Mucosa of rectum (tissue), 2 donors: Measurements from ENCODE around the gene CRYL1.

ENCODE experiments used
- H3K27ac ChIP-seq, 2 donors: one replicate each; pipeline ENCODE4 v1.7.0; 2013; ENCODE audit warnings: inconsistent platforms in 2 of 2, low read depth in 2 of 2, low read length in 2 of 2
- H3K27me3 ChIP-seq, 2 donors: one replicate each; pipeline ENCODE4 v1.7.0; 2013; ENCODE audit warnings: low read length in 2 of 2; ENCODE audit not compliant: control insufficient read depth in 2 of 2, insufficient read depth in 2 of 2
- H3K36me3 ChIP-seq, 2 donors: one replicate each; pipeline ENCODE4 v1.7.0; 2013; ENCODE audit warnings: low read length in 2 of 2; ENCODE audit not compliant: control insufficient read depth in 2 of 2, insufficient read depth in 2 of 2
- H3K4me1 ChIP-seq, 2 donors: one replicate each; pipeline ENCODE4 v1.7.0; 2013; ENCODE audit warnings: low read length in 2 of 2, mild to moderate bottlenecking in 1 of 2; ENCODE audit not compliant: control insufficient read depth in 2 of 2, insufficient read depth in 2 of 2
- H3K4me3 ChIP-seq, 2 donors: one replicate each; pipeline ENCODE4 v1.7.0; 2013; ENCODE audit warnings: low read length in 2 of 2
- H3K9ac ChIP-seq, 2 donors: one replicate each; pipeline ENCODE4 v1.7.0; 2013; ENCODE audit warnings: low read length in 2 of 2, low read depth in 1 of 2, mild to moderate bottlenecking in 1 of 2
- H3K9me3 ChIP-seq, 2 donors: one replicate each; pipeline ENCODE4 v1.7.0; 2013; ENCODE audit warnings: low read length in 2 of 2; ENCODE audit not compliant: control insufficient read depth in 2 of 2
- donor health status: healthy.
- donor health status: Normal muscosa, but diverticular disease.

CRYL1 gene

GRCh38 chr13:20525601-20526544, at the start of gene CRYL1:
Gene CRYL1, minus strand, starts transcription at chr13:20525857. Its CDS starts 63 bp downstream, at chr13:20525794.
- Histone ChIP-seq H3K27me3 (no peaks in the 10 kb centered on the region), H3K9ac (peak within 1 kb of the TSS; percentile 88 to 93), H3K36me3 (no peaks in the 10 kb centered on the region), H3K4me3 (peak within 1 kb of the TSS; percentile 90 to 95), H3K9me3 (no peaks in the 10 kb centered on the region), H3K27ac (peak within 1 kb of the TSS; percentile 93 to 94), H3K4me1 (peaks cover 8 to 18% of the 10 kb centered on the region in 2 donors)

GRCh38 chr13:20573636-20574035, 48.0 kb upstream of the CRYL1 start:
- H3K9me3 ChIP-seq: no peaks in the 10 kb centered on the region
- H3K4me3 ChIP-seq: no peak overlapping the region
- no peaks in the 10 kb centered on the region for H3K4me1 ChIP-seq
- H3K27me3 ChIP-seq: no peaks in the 10 kb centered on the region
- no peak overlapping the region for H3K27ac ChIP-seq
- peaks cover 5 to 9% of the 10 kb centered on the region in 2 donors for H3K36me3 ChIP-seq
- no peak overlapping the region for H3K9ac ChIP-seq

GRCh38 chr13:20573186-20573585, 47.5 kb upstream of the CRYL1 start:
- Histone ChIP-seq H3K27ac (no peak overlapping the region), H3K4me3 (no peak overlapping the region), H3K9me3 (no peaks in the 10 kb centered on the region), H3K27me3 (no peaks in the 10 kb centered on the region), H3K4me1 (peaks cover 0 to 2% of the 10 kb centered on the region in 2 donors), H3K36me3 (peaks cover 4 to 5% of the 10 kb centered on the region in 2 donors), H3K9ac (no peak overlapping the region)

GRCh38 chr13:20571676-20572075, 46.0 kb upstream of the CRYL1 start:
- no peaks in the 10 kb centered on the region for H3K27me3 ChIP-seq
- H3K4me1 ChIP-seq: peaks cover 5 to 9% of the 10 kb centered on the region in 2 donors
- no peaks in the 10 kb centered on the region for H3K9me3 ChIP-seq
- H3K4me3 ChIP-seq: no peak overlapping the region
- no peak overlapping the region for H3K9ac ChIP-seq
- peaks cover 4 to 5% of the 10 kb centered on the region in 2 donors for H3K36me3 ChIP-seq
- no peak overlapping the region for H3K27ac ChIP-seq

GRCh38 chr13:20570517-20570916, 44.9 kb upstream of the CRYL1 start:
- Histone ChIP-seq H3K4me1 (peaks cover 5 to 9% of the 10 kb centered on the region in 2 donors), H3K27me3 (no peaks in the 10 kb centered on the region), H3K36me3 (peaks cover 4% of the 10 kb centered on the region in 2 donors), H3K27ac (no peak overlapping the region), H3K4me3 (no peak overlapping the region), H3K9ac (no peak overlapping the region), H3K9me3 (peaks cover 0 to under 1% of the 10 kb centered on the region in 2 donors)

GRCh38 chr13:20567881-20568528, 42.3 kb upstream of the CRYL1 start:
- H3K4me3 ChIP-seq: peak overlapping the region; percentile 73 to 90
- H3K27ac ChIP-seq: peak overlapping the region; percentile 92 to 96

GRCh38 chr13:20566898-20567874, 41.5 kb upstream of the CRYL1 start, which contains the start of gene IFT88:
Gene IFT88, plus strand, starts transcription at chr13:20567157. Its CDS starts 7,229 bp downstream, at chr13:20574386.
- Histone ChIP-seq H3K27me3 (no peaks in the 10 kb centered on the region), H3K36me3 (no peaks in the 10 kb centered on the region), H3K4me1 (peaks cover 5 to 9% of the 10 kb centered on the region in 2 donors), H3K9me3 (peaks cover 0 to 3% of the 10 kb centered on the region in 2 donors), H3K27ac (peak within 1 kb of the TSS; percentile 92 to 96), H3K4me3 (peak within 1 kb of the TSS; percentile 73 to 90), H3K9ac (peak within 1 kb of the TSS; percentile 84)

More at GRCh38 chr13:20567881-20568528, 42.3 kb upstream of the CRYL1 start:
- no peaks in the 10 kb centered on the region for H3K27me3 ChIP-seq
- peak overlapping the region; percentile 63 to 84 for H3K9ac ChIP-seq
- H3K36me3 ChIP-seq: no peaks in the 10 kb centered on the region
- peaks cover 0 to 3% of the 10 kb centered on the region in 2 donors for H3K9me3 ChIP-seq
- peaks cover 5 to 9% of the 10 kb centered on the region in 2 donors for H3K4me1 ChIP-seq

- H3K9ac ChIP-seq: peak overlapping the region; percentile 84
These were observed 40.8 kb upstream of the CRYL1 start for GRCh38 chr13:20566468-20566897.

GRCh38 chr13:20565115-20565736, 39.6 kb upstream of the CRYL1 start:
- Histone ChIP-seq H3K9me3 (peaks cover 0 to 3% of the 10 kb centered on the region in 2 donors), H3K36me3 (no peaks in the 10 kb centered on the region), H3K9ac (no peak overlapping the region)

More at GRCh38 chr13:20566468-20566897, 40.8 kb upstream of the CRYL1 start:
- peaks cover 5 to 9% of the 10 kb centered on the region in 2 donors for H3K4me1 ChIP-seq
- peak overlapping the region; percentile 73 to 90 for H3K4me3 ChIP-seq
- peak overlapping the region; percentile 92 to 96 for H3K27ac ChIP-seq
- H3K27me3 ChIP-seq: no peaks in the 10 kb centered on the region
- peaks cover 0 to 3% of the 10 kb centered on the region in 2 donors for H3K9me3 ChIP-seq
- no peaks in the 10 kb centered on the region for H3K36me3 ChIP-seq

More at GRCh38 chr13:20565115-20565736, 39.6 kb upstream of the CRYL1 start:
- no peak overlapping the region for H3K27ac ChIP-seq
- peaks cover 6 to 15% of the 10 kb centered on the region in 2 donors for H3K4me1 ChIP-seq
- no peaks in the 10 kb centered on the region for H3K27me3 ChIP-seq
- H3K4me3 ChIP-seq: no peak overlapping the region
